Right lobe of liver (tissue), 4 donors: ENCODE measurements around the gene CNIH3.

Source experiments
- CTCF ChIP-seq, 4 donors: fragments of 200-600 bp in 3 of 4; fragments of 450-650 bp in 1 of 4; IDR thresholded peaks; one replicate each; pipeline versions ENCODE4 v1.5.1 to v1.8.0; 2016 to 2022; ENCODE audit warnings: antibody characterized with exemption in 4 of 4, mild to moderate bottlenecking in 2 of 4
- POLR2A ChIP-seq: fragments of 450-650 bp; IDR thresholded peaks from one replicate; pipeline ENCODE4 v1.6.1; 2017; ENCODE audit warnings: antibody characterized with exemption, mild to moderate bottlenecking
- donor health status: DM: no; HTN: no; CAD: no.
- donor health status: DM: no; HTN: no; CAD: no.
- donor health status: DM: no; HTN: yes; CAD: no.

- no peak for TF ChIP-seq CTCF (IDR thresholded peaks at IDR 0.05)
- no peak for TF ChIP-seq POLR2A
Measured at GRCh38 chr1:224587051-224587450, 29.1 kb upstream of the CNIH3 start.
